SU-DHL-6 (cell line): Measurements from ENCODE around the gene BMP3.

Experiments
- EZH2phosphoT487 ChIP-seq: fragments of 200-600 bp; sonication (generic), shearing (Covaris generic); conservative IDR thresholded peaks from 2 replicates; pipeline ENCODE4 v1.6.1; 2018; ENCODE audit warnings: mild to moderate bottlenecking, antibody characterized with exemption, low read length, moderate library complexity, mixed read lengths
- TF ChIP-seq, protein P1 (sequence below): fragments of 200-600 bp; sonication (generic); IDR thresholded peaks from one replicate; pipeline ENCODE4 v1.5.1; 2017; ENCODE audit warnings: antibody characterized with exemption, mild to moderate bottlenecking, low read length, moderate library complexity; ENCODE audit not compliant: insufficient read depth, poor library complexity, severe bottlenecking

- TF ChIP-seq, protein P1, sequence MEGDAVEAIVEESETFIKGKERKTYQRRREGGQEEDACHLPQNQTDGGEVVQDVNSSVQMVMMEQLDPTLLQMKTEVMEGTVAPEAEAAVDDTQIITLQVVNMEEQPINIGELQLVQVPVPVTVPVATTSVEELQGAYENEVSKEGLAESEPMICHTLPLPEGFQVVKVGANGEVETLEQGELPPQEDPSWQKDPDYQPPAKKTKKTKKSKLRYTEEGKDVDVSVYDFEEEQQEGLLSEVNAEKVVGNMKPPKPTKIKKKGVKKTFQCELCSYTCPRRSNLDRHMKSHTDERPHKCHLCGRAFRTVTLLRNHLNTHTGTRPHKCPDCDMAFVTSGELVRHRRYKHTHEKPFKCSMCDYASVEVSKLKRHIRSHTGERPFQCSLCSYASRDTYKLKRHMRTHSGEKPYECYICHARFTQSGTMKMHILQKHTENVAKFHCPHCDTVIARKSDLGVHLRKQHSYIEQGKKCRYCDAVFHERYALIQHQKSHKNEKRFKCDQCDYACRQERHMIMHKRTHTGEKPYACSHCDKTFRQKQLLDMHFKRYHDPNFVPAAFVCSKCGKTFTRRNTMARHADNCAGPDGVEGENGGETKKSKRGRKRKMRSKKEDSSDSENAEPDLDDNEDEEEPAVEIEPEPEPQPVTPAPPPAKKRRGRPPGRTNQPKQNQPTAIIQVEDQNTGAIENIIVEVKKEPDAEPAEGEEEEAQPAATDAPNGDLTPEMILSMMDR, result no peak
- no peak for TF ChIP-seq EZH2phosphoT487
Measured at GRCh38 chr4:81061344-81061730, 30.8 kb downstream of the BMP3 start.
